Mononuclear cell (primary cell): ENCODE measurements around the gene DEFB131A. TPM values are rescaled to one million over a fixed set of nuclear protein-coding genes. Genes with fewer than 3 reads are reported as not detected.
"Not testable (repeated sequence)": the region's sequence is repeated elsewhere in the genome, so short reads cannot be mapped to it uniquely, and the experiment has no call there.

Experiments
- H3K27me3 ChIP-seq: 2 replicates; pipeline ENCODE4 v1.6.0; 2011; ENCODE audit warnings: low read length, control low read depth; ENCODE audit not compliant: insufficient read depth
- H3K4me1 ChIP-seq: 2 replicates; pipeline ENCODE4 v1.5.1; 2011; ENCODE audit warnings: mild to moderate bottlenecking, low read length, control low read depth; ENCODE audit not compliant: insufficient read depth
- H3K4me3 ChIP-seq: 2 replicates; pipeline ENCODE4 v1.5.1; 2011; ENCODE audit warnings: mild to moderate bottlenecking, low read length, moderate library complexity
- H3K9me3 ChIP-seq: 2 replicates; pipeline ENCODE4 v1.5.1; 2011; ENCODE audit warnings: low read depth, mild to moderate bottlenecking, control low read depth, low read length
- total RNA-seq: library from RNA; depleted of rRNA; stranded (reverse); fragments of >200 nt; gene quantifications from one replicate; pipeline ENCODE4 v1.2.3, GENCODE V29; 2012

The DEFB131A gene, protein sequence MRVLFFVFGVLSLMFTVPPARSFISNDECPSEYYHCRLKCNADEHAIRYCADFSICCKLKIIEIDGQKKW
- not detected for total RNA-seq

DNA sequence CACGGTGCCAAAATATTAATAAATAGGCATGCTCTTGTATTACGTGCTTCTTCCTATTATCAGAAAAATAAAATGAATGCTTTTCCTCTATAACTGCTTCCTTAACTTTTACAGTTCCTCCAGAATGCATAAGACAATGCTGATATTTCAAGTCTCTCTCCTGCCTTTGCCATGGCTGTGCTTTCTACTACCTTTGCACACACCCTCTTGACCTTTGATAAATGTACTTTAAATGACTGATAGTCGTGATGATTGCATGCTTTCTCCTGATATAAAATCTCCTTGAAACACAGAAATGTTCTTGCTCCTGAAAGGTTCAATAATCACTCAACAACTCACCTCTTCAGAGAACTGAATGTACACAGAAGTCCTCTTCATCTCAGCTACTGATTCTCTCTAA is at the start of gene DEFB131A:
TSS of gene DEFB131A (plus strand) at position 301 of the 400 bp plus-strand sequence. CDS start 120 bp downstream, outside the sequence.
- H3K9me3 ChIP-seq, H3K4me1 ChIP-seq, H3K4me3 ChIP-seq, H3K27me3 ChIP-seq: not testable (repeated sequence)

- H3K27me3 ChIP-seq, H3K4me1 ChIP-seq, H3K9me3 ChIP-seq, H3K4me3 ChIP-seq: not testable (repeated sequence)
These were observed 38.4 kb upstream of the DEFB131A start for GRCh38 chr4:9405774-9406173.

DNA sequence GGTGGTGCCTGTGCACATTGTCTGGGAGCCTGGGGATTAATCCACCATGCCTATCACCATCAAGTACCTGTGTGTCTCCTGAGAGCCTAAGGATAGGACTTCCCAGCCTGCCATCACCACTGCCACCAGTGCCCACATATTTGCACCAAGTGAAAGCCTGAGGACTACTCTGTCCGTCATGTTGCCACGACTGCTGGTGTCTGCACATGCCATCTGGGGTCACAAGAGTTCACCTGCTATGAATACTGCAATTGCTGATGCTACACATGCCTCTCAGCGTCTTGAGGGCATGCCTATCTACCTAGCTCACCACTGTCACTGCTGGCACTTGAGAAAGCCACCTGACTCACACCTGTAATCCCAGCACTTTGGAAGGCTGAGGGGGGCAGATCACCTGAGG is 37.7 kb upstream of the DEFB131A start:
- not testable (repeated sequence) for H3K27me3 ChIP-seq

GRCh38 chr4:9409793-9410192 is 34.4 kb upstream of the DEFB131A start:
- H3K4me1 ChIP-seq, result no peaks in the 10 kb centered on the region

More for the DNA sequence above, 37.7 kb upstream of the DEFB131A start:
- H3K9me3 ChIP-seq, H3K4me3 ChIP-seq, H3K4me1 ChIP-seq: not testable (repeated sequence)

GRCh38 chr4:9421884-9422455 is 22.2 kb upstream of the DEFB131A start:
- not testable (repeated sequence) for H3K4me3 ChIP-seq, H3K27me3 ChIP-seq, H3K4me1 ChIP-seq, H3K9me3 ChIP-seq

More at GRCh38 chr4:9409793-9410192, 34.4 kb upstream of the DEFB131A start:
- H3K9me3 ChIP-seq, result no peaks in the 10 kb centered on the region
- no peak overlapping the region for H3K4me3 ChIP-seq
- no peaks in the 10 kb centered on the region for H3K27me3 ChIP-seq

DNA sequence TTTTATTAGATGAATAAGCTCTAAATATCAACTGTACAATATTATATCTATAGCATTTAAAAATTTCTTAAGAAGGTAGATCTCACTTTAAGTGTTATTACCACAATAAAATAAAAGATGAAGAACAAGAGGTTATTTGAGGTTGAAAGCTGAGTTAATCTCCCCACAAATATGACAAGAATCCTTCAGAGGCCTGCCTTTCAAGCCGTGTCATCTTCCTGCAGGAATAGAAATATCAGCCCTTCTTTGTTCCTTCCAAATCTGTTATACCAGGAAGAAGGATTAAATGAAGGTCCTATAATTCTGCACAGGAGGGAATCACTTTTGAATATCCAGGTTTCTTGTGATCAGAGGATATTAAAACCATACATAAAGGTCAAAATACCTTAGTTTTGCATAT is 18.3 kb upstream of the DEFB131A start:
- H3K4me1 ChIP-seq, H3K27me3 ChIP-seq, H3K9me3 ChIP-seq: not testable (repeated sequence)

GRCh38 chr4:9430061-9430460 is 14.2 kb upstream of the DEFB131A start:
- H3K4me3 ChIP-seq, H3K9me3 ChIP-seq, H3K4me1 ChIP-seq, H3K27me3 ChIP-seq: not testable (repeated sequence)

More for the DNA sequence above, 18.3 kb upstream of the DEFB131A start:
- H3K4me3 ChIP-seq, result not testable (repeated sequence)

- H3K27me3 ChIP-seq, H3K4me1 ChIP-seq, H3K9me3 ChIP-seq, H3K4me3 ChIP-seq: not testable (repeated sequence)
These were observed 10.9 kb upstream of the DEFB131A start for GRCh38 chr4:9433320-9433719.

DNA sequence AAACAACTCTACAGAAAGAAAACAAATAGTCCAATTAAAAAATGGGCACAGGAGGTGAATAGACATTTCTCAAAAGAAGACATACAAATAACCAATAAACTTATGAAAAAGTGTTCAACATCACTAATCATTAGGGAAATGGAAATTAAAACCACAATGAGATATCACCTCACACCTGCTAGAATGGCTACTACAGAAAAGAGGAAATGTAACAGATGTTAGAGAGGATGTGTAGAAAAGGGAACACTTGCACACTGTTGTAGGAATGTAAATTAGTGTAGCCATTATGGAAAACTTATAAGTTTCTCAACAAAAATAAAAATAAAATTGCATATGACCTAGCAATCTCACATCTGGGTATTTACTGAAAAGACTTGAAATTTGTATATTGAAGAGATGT is 7.5 kb upstream of the DEFB131A start:
- not testable (repeated sequence) for H3K4me3 ChIP-seq, H3K27me3 ChIP-seq, H3K9me3 ChIP-seq, H3K4me1 ChIP-seq

- H3K4me3 ChIP-seq, H3K9me3 ChIP-seq, H3K27me3 ChIP-seq, H3K4me1 ChIP-seq: not testable (repeated sequence)
These were observed 1.9 kb upstream of the DEFB131A start for GRCh38 chr4:9442355-9442754.

- not testable (repeated sequence) for H3K4me3 ChIP-seq, H3K9me3 ChIP-seq, H3K27me3 ChIP-seq, H3K4me1 ChIP-seq
These were observed 467 bp downstream of the DEFB131A start for GRCh38 chr4:9444681-9445080.

- H3K9me3 ChIP-seq, H3K4me3 ChIP-seq, H3K4me1 ChIP-seq, H3K27me3 ChIP-seq: not testable (repeated sequence)
These were observed 8.0 kb downstream of the DEFB131A start for GRCh38 chr4:9452251-9452650.

- not testable (repeated sequence) for H3K9me3 ChIP-seq, H3K4me1 ChIP-seq, H3K4me3 ChIP-seq, H3K27me3 ChIP-seq
These were observed 10.1 kb downstream of the DEFB131A start for GRCh38 chr4:9454284-9454683.

GRCh38 chr4:9455046-9455445 is 10.8 kb downstream of the DEFB131A start:
- not testable (repeated sequence) for H3K27me3 ChIP-seq, H3K4me1 ChIP-seq, H3K9me3 ChIP-seq, H3K4me3 ChIP-seq

DNA sequence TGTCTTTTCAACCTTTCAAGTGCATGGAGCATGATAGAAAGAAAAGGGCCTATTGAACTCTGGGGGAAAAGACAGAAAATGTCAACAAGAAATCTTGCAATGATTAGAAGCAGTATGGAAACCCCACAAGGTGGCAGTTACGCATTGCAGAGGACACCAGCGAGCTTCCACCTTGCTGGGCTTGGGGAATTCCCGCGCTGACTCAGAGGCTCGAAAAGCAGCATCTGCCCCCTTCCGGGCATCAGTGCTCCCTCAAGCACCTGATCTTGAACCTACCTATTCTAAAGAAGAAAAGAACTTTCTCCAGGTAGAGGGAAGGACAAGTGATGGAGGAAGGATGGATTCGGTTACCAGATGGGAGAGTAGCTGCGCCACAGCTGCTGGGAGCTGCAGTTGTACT is 35.3 kb downstream of the DEFB131A start:
- H3K9me3 ChIP-seq, H3K27me3 ChIP-seq, H3K4me3 ChIP-seq, H3K4me1 ChIP-seq: not testable (repeated sequence)

DNA sequence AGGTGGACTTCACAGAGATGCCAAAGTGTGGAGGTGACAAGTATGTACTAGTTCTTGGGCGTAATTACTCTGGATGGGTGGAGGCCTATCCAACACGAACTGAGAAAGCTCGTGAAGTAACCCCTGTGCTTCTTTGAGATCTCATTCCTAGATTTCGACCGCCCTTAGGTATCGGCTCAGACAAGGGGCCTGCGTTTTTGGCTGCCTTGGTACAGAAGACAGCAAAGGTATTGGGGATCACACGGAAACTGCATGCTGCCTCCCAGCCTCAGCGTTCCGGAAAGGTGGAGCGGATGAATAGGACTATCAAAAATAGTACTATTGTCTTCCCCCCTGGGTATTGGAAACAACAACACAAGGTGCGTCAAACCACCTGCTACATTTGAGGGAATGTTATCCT is 35.9 kb downstream of the DEFB131A start:
- not testable (repeated sequence) for H3K4me1 ChIP-seq, H3K4me3 ChIP-seq, H3K27me3 ChIP-seq

DNA sequence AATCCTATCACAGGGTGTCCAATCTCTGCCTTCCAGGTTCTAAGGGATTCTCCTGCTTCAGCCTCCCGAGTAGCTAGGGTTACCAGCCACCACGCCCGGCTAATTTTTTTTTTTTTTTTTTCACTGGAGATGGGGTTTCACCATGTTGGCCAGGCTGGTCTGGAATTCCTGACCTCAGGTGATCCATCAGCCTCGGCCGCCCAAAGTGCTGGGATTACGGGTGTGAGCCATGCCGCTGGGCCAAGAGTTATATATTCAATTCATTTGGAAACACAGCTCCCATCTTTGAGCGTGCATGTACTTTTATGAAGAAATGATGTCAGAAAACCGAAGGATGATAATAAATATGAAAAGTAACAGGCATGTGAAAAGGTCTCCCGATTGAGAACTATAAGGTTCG is 38.7 kb downstream of the DEFB131A start:
- not testable (repeated sequence) for H3K27me3 ChIP-seq, H3K4me3 ChIP-seq, H3K4me1 ChIP-seq, H3K9me3 ChIP-seq

More for the DNA sequence above, 35.9 kb downstream of the DEFB131A start:
- H3K9me3 ChIP-seq, result not testable (repeated sequence)
